ENCODE results near the gene BHLHE41.

Gene BHLHE41

GRCh38 chr12:26077915-26078702 is 46.7 kb downstream of the BHLHE41 start:
- no peak for DNase-seq (ENCODE audit: low spot score)

Measured in LoVo (cell line).